IMR-90 (cell line): ENCODE results near the gene RERE. TPM values are rescaled to one million over a fixed set of nuclear protein-coding genes. Genes with fewer than 3 reads are reported as not detected.
A peak's percentile ranks its signal among the peaks of the same experiment; 100 is the strongest.

Experiments
- ATAC-seq: fragments of 200-7000 bp; cut with Tn5 transposase; 2 replicates; pipeline ENCODE4 v1.9.1; 2020; ENCODE audit warnings: low read depth, mild to moderate bottlenecking, moderate library complexity
- BruUV-seq: library from RNA; stranded (reverse); fragments of 400-500 nt; replicated peaks from 2 replicates; lab custom pipeline; 2021; lab: Mats Ljungman, UMichigan
- CTCF ChIA-PET: fragments of 300-600 bp; formaldehyde crosslinking; extraction: SDS; loops from one replicate; lab custom pipeline; 2021; ENCODE audit warnings: antibody characterized with exemption; lab: Yijun Ruan, JAX
- POLR2A ChIA-PET: fragments of 300-600 bp; sonication (Branson Sonifier 250); formaldehyde crosslinking; loops from one replicate; lab custom pipeline; 2022; ENCODE audit warnings: antibody characterized with exemption; ENCODE audit not compliant: unreplicated experiment; lab: Charles Lee
- DNase-seq: peaks from one replicate; pipeline ENCODE4 v3.0.0; 2013
- H2AFZ ChIP-seq: replicated peaks from 2 replicates; pipeline ENCODE3; 2013; ENCODE audit warnings: low read length, mild to moderate bottlenecking; ENCODE audit not compliant: poor library complexity
- H2AK5ac ChIP-seq: 2 replicates; pipeline ENCODE4 v1.6.1; 2013; ENCODE audit warnings: low read depth, low read length, inconsistent platforms
- H2AK9ac ChIP-seq: replicated peaks from 2 replicates; pipeline ENCODE3; 2013; ENCODE audit warnings: mild to moderate bottlenecking, low read depth, low read length, moderate library complexity; ENCODE audit not compliant: poor library complexity
- H2BK120ac ChIP-seq: 2 replicates; pipeline ENCODE4 v1.6.1; 2013; ENCODE audit warnings: low read depth, low read length, inconsistent platforms
- H2BK15ac ChIP-seq: 3 replicates; pipeline ENCODE4 v1.6.1; 2013; ENCODE audit warnings: low read depth, low read length, inconsistent platforms
- H2BK20ac ChIP-seq: 2 replicates; pipeline ENCODE4 v1.6.1; 2013; ENCODE audit warnings: low read depth, mild to moderate bottlenecking, inconsistent platforms, low read length, moderate library complexity
- H2BK5ac ChIP-seq: 2 replicates; pipeline ENCODE4 v1.6.1; 2013; ENCODE audit warnings: mild to moderate bottlenecking, low read depth, low read length, inconsistent platforms; ENCODE audit not compliant: poor library complexity, severe bottlenecking
- H3K14ac ChIP-seq: replicated peaks from 2 replicates; pipeline ENCODE4 v1.6.1; 2013; ENCODE audit warnings: low read depth, low read length, inconsistent platforms
- H3K18ac ChIP-seq: 2 replicates; pipeline ENCODE4 v1.6.1; 2013; ENCODE audit warnings: low read depth, low read length, control low read depth
- H3K23ac ChIP-seq: 2 replicates; pipeline ENCODE4 v1.6.1; 2013; ENCODE audit warnings: low read depth, low read length, inconsistent platforms
- H3K27ac ChIP-seq: 2 replicates; pipeline ENCODE4 v1.5.1; 2013; ENCODE audit warnings: mild to moderate bottlenecking, control low read depth, low read length; ENCODE audit not compliant: insufficient read depth
- H3K27me3 ChIP-seq: 2 replicates; pipeline ENCODE4 v1.6.1; 2013; ENCODE audit warnings: low read length; ENCODE audit not compliant: control insufficient read depth, insufficient read depth
- H3K36me3 ChIP-seq: 2 replicates; pipeline ENCODE4 v1.6.1; 2013; ENCODE audit warnings: low read length, mixed read lengths; ENCODE audit not compliant: control insufficient read depth, insufficient read depth
- H3K4ac ChIP-seq: 2 replicates; pipeline ENCODE4 v1.6.1; 2013; ENCODE audit warnings: low read depth, low read length, inconsistent platforms
- H3K4me1 ChIP-seq: 2 replicates; pipeline ENCODE4 v1.6.1; 2013; ENCODE audit warnings: low read length, mixed read lengths; ENCODE audit not compliant: control insufficient read depth, insufficient read depth
- H3K4me2 ChIP-seq: 2 replicates; pipeline ENCODE4 v1.6.1; 2013; ENCODE audit warnings: low read depth, mild to moderate bottlenecking, control low read depth, low read length, moderate library complexity
- H3K4me3 ChIP-seq: 2 replicates; pipeline ENCODE4 v1.5.1; 2013; ENCODE audit warnings: low read depth, mild to moderate bottlenecking, control low read depth, low read length, moderate library complexity; ENCODE audit not compliant: insufficient read depth
- H3K56ac ChIP-seq: 2 replicates; pipeline ENCODE4 v1.6.1; 2013; ENCODE audit warnings: low read length, inconsistent platforms; ENCODE audit not compliant: insufficient read depth; ENCODE audit errors: extremely low read depth
- H3K79me1 ChIP-seq, 2 experiments: 2 replicates each; pipeline ENCODE4 v1.6.1; 2013; ENCODE audit warnings: low read length in 2 of 2, inconsistent platforms in 1 of 2, low read depth in 1 of 2
- H3K9ac ChIP-seq: 2 replicates; pipeline ENCODE4 v1.6.1; 2013; ENCODE audit warnings: low read depth, low read length, control low read depth
- H3K9me1 ChIP-seq: 2 replicates; pipeline ENCODE4 v1.6.1; 2013; ENCODE audit warnings: low read length, inconsistent platforms; ENCODE audit not compliant: insufficient read depth
- H3K9me3 ChIP-seq: 2 replicates; pipeline ENCODE4 v1.6.1; 2013; ENCODE audit warnings: low read length; ENCODE audit not compliant: control insufficient read depth, insufficient read depth
- H4K20me1 ChIP-seq: 2 replicates; pipeline ENCODE4 v1.6.1; 2013; ENCODE audit warnings: low read length, inconsistent platforms; ENCODE audit not compliant: insufficient read depth
- H4K5ac ChIP-seq: 2 replicates; pipeline ENCODE4 v1.6.1; 2013; ENCODE audit warnings: mild to moderate bottlenecking, low read depth, low read length, control low read depth
- H4K8ac ChIP-seq, 2 experiments: 2 replicates each; pipeline ENCODE4 v1.6.1; 2013; ENCODE audit warnings: low read depth in 2 of 2, low read length in 2 of 2, control low read depth in 1 of 2, inconsistent platforms in 1 of 2
- H4K91ac ChIP-seq: 2 replicates; pipeline ENCODE4 v1.6.1; 2013; ENCODE audit warnings: low read depth, low read length, inconsistent platforms; ENCODE audit not compliant: insufficient read depth
- CHD1 ChIP-seq: IDR thresholded peaks from 2 replicates; pipeline ENCODE4 v1.6.1; 2012; ENCODE audit warnings: low read depth, low read length, improper control_type of control experiment
- RCOR1 ChIP-seq: IDR thresholded peaks from 2 replicates; pipeline ENCODE4 v1.6.1; 2012; ENCODE audit warnings: mild to moderate bottlenecking, low read length, improper control_type of control experiment; ENCODE audit not compliant: insufficient replicate concordance
- WGBS, 2 experiments: methylation state at CpG; one replicate each; pipeline versions ENCODE4 v1.1.5 to v1.1.7; 2013; ENCODE audit warnings: missing lambda C conversion rate in 2 of 2; ENCODE audit not compliant: insufficient read length in 1 of 2; ENCODE audit errors: extremely low coverage in 2 of 2; 5-methylcytosine and 5-hydroxymethylcytosine counted together
- dilution Hi-C: fragments of 300-500 bp; cut with HindIII; formaldehyde crosslinking; loops from one replicate; pipeline ENCODE4 v1.14.3; 2018; ENCODE audit warnings: low sequenced_read_pairs; ENCODE audit not compliant: unreplicated experiment
- in situ Hi-C: fragments of 300-500 bp; cut with MboI; formaldehyde crosslinking; loops from 3 replicates; pipeline ENCODE4 v1.14.3; 2019; ENCODE audit warnings: low sequenced_read_pairs, inconsistent platforms, mixed read lengths
- intact Hi-C: fragments of 100-400 bp; cut with micrococcal nuclease; formaldehyde crosslinking; loops from 2 replicates; pipeline ENCODE4 v1.10.0; 2022
- polyA plus RNA-seq, 3 experiments: library from polyadenylated mRNA; depleted of rRNA; stranded (reverse); fragments of >200 nt; gene quantifications; 2 replicates each; pipeline ENCODE4 v1.2.3, GENCODE V29; 2012; ENCODE audit warnings: low replicate concordance in 1 of 3
- total RNA-seq: library from RNA; depleted of rRNA; stranded (reverse); fragments of >200 nt; gene quantifications from 2 replicates; pipeline ENCODE4 v1.2.3, GENCODE V29; 2012

RERE gene
- total and polyA plus RNA-seq, 2 of the 4 experiments (the other 2 are of a cell fraction): 11.5 to 25.1 TPM

DNA sequence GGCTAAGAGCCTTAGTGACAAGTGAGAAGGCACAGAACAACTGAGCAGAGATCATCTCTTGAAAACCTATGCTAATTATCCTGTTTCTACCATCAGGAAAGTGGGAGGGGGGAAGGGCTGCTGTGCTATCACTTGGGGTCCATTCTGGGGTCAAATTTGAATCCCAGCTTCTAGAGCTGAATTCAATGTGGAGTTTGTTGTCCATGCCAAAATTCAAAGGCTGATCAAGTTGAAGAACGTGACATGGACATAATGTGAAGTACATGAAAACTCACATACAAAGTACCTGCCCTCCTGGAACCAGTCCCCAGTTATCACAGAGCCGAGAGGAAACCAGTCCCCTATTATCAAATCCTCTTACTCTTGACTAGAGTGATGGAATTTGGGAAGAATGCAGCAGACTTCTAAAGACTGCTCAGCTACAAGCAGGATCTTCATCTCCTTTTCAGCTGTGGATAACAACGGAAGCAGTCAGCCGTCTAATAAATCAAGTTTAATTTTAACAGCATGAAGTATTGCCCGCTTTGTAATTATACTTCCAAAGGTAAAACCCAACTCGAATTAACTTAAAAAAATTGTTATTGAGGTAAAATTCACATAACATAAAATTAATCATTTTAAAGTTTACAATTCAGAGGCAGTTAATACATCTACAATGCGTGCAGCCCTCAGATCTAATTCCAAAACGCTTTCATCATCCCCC, 421.2 kb downstream of the RERE start (continued):
- no peak for TF ChIP-seq RCOR1

DNA sequence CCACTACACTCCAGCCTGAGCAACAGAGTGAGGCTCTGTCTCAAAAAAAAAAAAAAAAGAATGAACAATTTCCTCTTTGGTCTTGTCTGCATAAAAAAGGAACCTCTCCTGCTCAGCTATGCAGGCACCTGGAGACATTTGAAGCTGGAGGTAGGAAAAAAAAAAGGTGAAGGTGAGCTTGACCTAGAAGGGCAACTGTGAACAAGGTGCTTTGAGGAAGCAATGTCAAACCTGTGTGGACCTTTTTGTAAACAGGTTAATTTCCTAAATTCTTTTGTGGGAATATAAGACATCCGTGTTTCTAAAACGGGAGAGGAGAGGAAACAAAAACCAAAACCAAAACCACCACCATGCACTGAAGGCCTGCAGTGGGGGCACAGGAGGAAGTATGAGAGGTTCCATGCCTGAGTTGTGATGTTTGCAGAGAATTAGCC, 422.0 kb downstream of the RERE start:
- Histone ChIP-seq H2AK9ac (no peak overlapping the region), H4K8ac (peak overlapping the region; percentile 39 to 86), H2AFZ (no peak overlapping the region), H3K27me3 (no peaks in the 10 kb centered on the region), H4K91ac (peak overlapping the region; percentile 91), H2BK20ac (peak overlapping the region; percentile 93), H2AK5ac (peak overlapping the region; percentile 97), H3K9me3 (no peaks in the 10 kb centered on the region), H3K9ac (peak overlapping the region; percentile 24), H3K4me3 (no peak overlapping the region), H3K18ac (peak overlapping the region; percentile 58), H2BK15ac (peak overlapping the region; percentile 65), H2BK120ac (peak overlapping the region; percentile 87), H3K14ac (peak overlapping the region; percentile 94), H4K20me1 (peaks cover 36% of the 10 kb centered on the region; the same call in 1 of the 2 replicates), H2BK5ac (peak overlapping the region; percentile 93), H3K9me1 (peaks cover 32% of the 10 kb centered on the region), H3K27ac (peak overlapping the region; percentile 81), H3K4me2 (peak overlapping the region; percentile 34; the same call in 1 of the 2 replicates), H4K5ac (peak overlapping the region; percentile 80), H3K23ac (peak overlapping the region; percentile 86), H3K56ac (peak overlapping the region; percentile 86; the same call in 1 of the 2 replicates), H3K36me3 (peaks cover 29% of the 10 kb centered on the region), H3K4ac (peak overlapping the region; percentile 94), H3K79me1 (peaks cover 42 to 75% of the 10 kb centered on the region in 2 experiments), H3K4me1 (peaks cover 29% of the 10 kb centered on the region)
- WGBS, 2 experiments: no CpG with 5 or more reads among the region's 2 CpGs
- DNase-seq: no peak
- ChIA-PET POLR2A (no interaction called here), CTCF (interaction anchor here (0.7 kb wide), 1 partner anchor 52 kb away, joined by 3 read pairs; no protein-coding TSS in a partner anchor)
- intact Hi-C loops (no loop called here), dilution Hi-C loops (no loop called here), in situ Hi-C loops (no loop called here)
- BruUV-seq: no TSS peak
- no peak for TF ChIP-seq CHD1
- ATAC-seq: no peak
